ENCODE results near the gene LCN15. TPM values are rescaled to one million over a fixed set of nuclear protein-coding genes. Genes with fewer than 3 reads are reported as not detected.

Gene LCN15
- total and polyA plus RNA-seq, 2 of the 13 experiments (the other 11 are each of a cell fraction or from before 2014, with no cell fraction given) = 1.3 to 53.7 TPM

DNA sequence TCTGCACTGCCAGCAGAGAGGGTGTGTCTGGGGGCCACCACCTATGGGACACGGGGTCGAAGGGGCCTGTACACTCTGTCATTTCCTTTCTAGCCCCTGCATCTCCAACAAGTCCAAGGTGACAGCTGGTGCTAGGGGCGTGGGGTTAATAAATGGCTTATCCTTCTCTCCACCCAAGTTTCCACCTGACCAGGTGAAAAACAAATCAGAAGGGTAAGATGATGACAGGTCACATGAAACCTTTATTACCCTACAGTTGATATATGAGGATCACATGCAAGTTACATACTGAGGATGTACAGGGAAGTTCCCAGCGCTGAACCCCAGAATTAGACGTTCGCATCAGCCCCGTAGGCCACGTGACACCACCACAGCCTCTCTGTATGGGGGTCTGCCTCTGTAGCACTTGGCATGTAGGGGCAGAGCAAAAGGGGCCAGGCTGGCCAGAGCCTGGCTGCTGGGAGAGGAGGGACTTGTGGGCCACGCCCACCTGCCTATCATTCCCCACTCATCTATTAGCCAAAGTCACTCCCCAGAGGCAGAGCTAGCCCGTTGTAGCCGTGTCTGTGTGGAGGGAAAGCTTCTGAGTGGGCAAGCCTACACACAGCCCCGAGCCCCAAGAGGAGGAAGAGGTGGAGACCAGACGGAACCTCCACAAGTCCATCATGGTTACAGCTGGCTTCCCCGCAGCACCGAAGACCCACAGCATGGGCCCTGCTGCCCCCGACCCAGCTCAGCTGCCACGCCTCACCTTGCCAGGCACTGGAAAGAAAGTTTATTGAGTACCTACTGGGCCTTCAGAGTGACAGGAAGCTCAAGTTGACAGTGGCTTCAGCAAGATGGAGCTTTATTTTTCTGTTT lies 29.0 kb upstream of the LCN15 start (continued):
- TF ChIP-seq ZNF747 (CRISPR knock-in tag; IDR thresholded peaks at IDR 0.05; ENCODE audit: borderline replicate concordance) (peak; percentile 25; the same call in 1 of the 2 replicates), MED1 (CRISPR knock-in tag; IDR thresholded peaks at IDR 0.05) (0 out of 2 replicates have a peak, but pooled peaks have one; percentile 42), KDM5B (CRISPR knock-in tag; IDR thresholded peaks at IDR 0.05; ENCODE audit: borderline replicate concordance) (0 out of 2 replicates have a peak, but pooled peaks have one; percentile 28), GATAD2A (CRISPR knock-in tag; IDR thresholded peaks at IDR 0.05) (no peak), ZC3H13 (CRISPR knock-in tag; IDR thresholded peaks at IDR 0.05) (peak; percentile 83; the same call in 1 of the 2 replicates)
- TF ChIP-seq, protein P1, sequence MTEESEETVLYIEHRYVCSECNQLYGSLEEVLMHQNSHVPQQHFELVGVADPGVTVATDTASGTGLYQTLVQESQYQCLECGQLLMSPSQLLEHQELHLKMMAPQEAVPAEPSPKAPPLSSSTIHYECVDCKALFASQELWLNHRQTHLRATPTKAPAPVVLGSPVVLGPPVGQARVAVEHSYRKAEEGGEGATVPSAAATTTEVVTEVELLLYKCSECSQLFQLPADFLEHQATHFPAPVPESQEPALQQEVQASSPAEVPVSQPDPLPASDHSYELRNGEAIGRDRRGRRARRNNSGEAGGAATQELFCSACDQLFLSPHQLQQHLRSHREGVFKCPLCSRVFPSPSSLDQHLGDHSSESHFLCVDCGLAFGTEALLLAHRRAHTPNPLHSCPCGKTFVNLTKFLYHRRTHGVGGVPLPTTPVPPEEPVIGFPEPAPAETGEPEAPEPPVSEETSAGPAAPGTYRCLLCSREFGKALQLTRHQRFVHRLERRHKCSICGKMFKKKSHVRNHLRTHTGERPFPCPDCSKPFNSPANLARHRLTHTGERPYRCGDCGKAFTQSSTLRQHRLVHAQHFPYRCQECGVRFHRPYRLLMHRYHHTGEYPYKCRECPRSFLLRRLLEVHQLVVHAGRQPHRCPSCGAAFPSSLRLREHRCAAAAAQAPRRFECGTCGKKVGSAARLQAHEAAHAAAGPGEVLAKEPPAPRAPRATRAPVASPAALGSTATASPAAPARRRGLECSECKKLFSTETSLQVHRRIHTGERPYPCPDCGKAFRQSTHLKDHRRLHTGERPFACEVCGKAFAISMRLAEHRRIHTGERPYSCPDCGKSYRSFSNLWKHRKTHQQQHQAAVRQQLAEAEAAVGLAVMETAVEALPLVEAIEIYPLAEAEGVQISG (CRISPR knock-in tag; IDR thresholded peaks at IDR 0.05) = no peak; the same call in 1 of the 2 replicates
- TF ChIP-seq, protein P2, sequence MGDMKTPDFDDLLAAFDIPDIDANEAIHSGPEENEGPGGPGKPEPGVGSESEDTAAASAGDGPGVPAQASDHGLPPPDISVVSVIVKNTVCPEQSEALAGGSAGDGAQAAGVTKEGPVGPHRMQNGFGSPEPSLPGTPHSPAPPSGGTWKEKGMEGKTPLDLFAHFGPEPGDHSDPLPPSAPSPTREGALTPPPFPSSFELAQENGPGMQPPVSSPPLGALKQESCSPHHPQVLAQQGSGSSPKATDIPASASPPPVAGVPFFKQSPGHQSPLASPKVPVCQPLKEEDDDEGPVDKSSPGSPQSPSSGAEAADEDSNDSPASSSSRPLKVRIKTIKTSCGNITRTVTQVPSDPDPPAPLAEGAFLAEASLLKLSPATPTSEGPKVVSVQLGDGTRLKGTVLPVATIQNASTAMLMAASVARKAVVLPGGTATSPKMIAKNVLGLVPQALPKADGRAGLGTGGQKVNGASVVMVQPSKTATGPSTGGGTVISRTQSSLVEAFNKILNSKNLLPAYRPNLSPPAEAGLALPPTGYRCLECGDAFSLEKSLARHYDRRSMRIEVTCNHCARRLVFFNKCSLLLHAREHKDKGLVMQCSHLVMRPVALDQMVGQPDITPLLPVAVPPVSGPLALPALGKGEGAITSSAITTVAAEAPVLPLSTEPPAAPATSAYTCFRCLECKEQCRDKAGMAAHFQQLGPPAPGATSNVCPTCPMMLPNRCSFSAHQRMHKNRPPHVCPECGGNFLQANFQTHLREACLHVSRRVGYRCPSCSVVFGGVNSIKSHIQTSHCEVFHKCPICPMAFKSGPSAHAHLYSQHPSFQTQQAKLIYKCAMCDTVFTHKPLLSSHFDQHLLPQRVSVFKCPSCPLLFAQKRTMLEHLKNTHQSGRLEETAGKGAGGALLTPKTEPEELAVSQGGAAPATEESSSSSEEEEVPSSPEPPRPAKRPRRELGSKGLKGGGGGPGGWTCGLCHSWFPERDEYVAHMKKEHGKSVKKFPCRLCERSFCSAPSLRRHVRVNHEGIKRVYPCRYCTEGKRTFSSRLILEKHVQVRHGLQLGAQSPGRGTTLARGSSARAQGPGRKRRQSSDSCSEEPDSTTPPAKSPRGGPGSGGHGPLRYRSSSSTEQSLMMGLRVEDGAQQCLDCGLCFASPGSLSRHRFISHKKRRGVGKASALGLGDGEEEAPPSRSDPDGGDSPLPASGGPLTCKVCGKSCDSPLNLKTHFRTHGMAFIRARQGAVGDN (CRISPR knock-in tag; IDR thresholded peaks at IDR 0.05) = peak; percentile 94
- TF ChIP-seq, protein P3, sequence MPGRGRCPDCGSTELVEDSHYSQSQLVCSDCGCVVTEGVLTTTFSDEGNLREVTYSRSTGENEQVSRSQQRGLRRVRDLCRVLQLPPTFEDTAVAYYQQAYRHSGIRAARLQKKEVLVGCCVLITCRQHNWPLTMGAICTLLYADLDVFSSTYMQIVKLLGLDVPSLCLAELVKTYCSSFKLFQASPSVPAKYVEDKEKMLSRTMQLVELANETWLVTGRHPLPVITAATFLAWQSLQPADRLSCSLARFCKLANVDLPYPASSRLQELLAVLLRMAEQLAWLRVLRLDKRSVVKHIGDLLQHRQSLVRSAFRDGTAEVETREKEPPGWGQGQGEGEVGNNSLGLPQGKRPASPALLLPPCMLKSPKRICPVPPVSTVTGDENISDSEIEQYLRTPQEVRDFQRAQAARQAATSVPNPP (CRISPR knock-in tag; IDR thresholded peaks at IDR 0.05) = no peak
- TF ChIP-seq, protein P4, sequence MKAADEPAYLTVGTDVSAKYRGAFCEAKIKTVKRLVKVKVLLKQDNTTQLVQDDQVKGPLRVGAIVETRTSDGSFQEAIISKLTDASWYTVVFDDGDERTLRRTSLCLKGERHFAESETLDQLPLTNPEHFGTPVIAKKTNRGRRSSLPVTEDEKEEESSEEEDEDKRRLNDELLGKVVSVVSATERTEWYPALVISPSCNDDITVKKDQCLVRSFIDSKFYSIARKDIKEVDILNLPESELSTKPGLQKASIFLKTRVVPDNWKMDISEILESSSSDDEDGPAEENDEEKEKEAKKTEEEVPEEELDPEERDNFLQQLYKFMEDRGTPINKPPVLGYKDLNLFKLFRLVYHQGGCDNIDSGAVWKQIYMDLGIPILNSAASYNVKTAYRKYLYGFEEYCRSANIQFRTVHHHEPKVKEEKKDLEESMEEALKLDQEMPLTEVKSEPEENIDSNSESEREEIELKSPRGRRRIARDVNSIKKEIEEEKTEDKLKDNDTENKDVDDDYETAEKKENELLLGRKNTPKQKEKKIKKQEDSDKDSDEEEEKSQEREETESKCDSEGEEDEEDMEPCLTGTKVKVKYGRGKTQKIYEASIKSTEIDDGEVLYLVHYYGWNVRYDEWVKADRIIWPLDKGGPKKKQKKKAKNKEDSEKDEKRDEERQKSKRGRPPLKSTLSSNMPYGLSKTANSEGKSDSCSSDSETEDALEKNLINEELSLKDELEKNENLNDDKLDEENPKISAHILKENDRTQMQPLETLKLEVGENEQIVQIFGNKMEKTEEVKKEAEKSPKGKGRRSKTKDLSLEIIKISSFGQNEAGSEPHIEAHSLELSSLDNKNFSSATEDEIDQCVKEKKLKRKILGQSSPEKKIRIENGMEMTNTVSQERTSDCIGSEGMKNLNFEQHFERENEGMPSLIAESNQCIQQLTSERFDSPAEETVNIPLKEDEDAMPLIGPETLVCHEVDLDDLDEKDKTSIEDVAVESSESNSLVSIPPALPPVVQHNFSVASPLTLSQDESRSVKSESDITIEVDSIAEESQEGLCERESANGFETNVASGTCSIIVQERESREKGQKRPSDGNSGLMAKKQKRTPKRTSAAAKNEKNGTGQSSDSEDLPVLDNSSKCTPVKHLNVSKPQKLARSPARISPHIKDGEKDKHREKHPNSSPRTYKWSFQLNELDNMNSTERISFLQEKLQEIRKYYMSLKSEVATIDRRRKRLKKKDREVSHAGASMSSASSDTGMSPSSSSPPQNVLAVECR (CRISPR knock-in tag; IDR thresholded peaks at IDR 0.05; ENCODE audit: borderline replicate concordance) = peak; percentile 28; the same call in 1 of the 2 replicates
- TF ChIP-seq, protein P5, sequence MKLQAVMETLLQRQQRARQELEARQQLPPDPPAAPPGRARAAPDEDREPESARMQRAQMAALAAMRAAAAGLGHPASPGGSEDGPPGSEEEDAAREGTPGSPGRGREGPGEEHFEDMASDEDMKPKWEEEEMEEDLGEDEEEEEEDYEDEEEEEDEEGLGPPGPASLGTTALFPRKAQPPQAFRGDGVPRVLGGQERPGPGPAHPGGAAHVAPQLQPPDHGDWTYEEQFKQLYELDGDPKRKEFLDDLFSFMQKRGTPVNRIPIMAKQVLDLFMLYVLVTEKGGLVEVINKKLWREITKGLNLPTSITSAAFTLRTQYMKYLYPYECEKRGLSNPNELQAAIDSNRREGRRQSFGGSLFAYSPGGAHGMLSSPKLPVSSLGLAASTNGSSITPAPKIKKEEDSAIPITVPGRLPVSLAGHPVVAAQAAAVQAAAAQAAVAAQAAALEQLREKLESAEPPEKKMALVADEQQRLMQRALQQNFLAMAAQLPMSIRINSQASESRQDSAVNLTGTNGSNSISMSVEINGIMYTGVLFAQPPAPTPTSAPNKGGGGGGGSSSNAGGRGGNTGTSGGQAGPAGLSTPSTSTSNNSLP (IDR thresholded peaks at IDR 0.05; ENCODE audit: low read depth, low read length) = no peak
